ENCODE results near the gene KATNB1.
"Not testable (repeated sequence)": the region's sequence is repeated elsewhere in the genome, so short reads cannot be mapped to it uniquely, and the experiment has no call there.

KATNB1 gene

DNA sequence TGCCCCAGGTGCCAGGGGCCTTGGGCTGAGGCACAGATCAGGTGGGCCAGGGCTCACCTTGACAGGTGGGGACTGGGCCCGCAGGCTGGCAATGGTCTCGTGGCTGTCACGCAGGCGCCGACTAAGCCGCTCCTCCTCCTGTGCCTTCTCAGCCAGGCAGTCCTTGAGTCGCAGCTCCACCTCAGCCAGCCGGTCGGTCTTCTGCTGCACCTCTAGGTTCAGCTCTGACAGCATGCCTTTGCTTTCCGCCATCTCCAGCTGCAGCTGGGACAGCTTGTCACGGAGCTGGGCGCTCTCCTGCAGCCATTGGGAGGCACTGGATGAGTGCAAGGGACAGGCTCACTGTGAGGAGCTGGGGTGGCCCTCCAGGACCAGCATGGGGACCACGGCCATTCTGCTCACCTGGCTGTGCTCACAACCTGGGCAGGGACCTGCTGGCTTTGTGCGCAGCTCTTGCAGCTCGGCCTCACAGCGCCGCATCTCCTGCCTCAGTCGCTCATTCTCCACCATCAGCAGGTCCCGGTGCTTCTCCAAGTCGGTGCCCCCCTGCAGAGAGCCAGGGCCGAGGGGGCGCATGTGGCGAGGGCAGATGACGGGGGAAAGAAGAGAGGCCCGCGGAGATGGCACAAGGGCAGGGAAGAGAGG is 35.7 kb downstream of the KATNB1 start:
- no peak for DNase-seq (ENCODE audit: low read depth in 2 of 2)

DNA sequence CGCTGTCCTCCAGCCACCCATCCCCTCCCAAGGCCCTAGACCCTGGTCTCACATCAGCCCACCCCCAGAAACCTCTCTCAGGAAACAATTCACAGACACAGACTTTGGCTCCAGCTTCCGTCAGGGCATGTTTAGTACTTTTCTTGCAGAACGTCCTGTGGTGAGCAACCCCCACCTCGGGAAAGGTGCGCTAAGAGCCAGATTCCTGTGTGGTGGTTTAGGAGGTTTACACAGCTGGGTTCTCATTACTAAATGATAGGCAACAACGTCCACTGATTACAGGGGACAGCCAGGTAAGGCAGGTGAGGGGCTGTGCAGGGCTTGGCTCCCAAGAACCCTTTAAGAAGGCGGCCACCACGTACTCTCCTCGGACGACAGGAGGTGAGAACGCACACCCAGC is 37.4 kb downstream of the KATNB1 start:
- DNase-seq (ENCODE audit: low read depth in 2 of 2) = no peak

DNA sequence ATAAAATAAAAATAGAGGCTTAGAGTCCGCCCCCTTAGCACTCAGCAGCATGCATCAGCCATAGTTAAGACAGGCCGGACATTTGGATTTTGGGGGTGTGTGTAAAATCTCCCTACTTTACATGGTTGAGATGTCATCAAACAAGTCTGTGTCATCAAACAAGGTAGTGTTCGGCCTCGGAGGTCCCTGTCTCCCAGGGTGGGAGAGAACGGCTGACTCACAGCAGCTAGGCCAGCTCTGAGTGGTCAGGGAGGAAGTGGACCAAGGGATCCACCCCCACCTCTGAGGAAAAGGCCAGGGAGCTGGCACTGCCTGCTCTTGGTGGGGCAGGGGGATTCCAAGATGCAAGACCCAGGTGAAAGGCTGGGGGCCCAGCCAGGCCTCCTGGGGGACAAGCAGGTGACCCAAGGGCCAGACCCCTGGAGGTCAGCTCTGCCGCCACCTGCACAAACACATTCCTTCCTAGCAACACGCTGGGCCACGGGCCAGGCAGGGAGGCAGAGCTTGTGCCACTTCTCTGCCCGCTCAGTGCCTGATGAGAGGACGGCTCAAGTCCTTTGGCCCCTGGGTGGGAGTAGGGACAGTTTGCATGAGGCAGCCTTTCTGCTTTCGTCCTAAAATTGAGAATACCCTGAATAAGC is 38.2 kb downstream of the KATNB1 start:
- no peak for DNase-seq (ENCODE audit: low read depth in 2 of 2)

DNA sequence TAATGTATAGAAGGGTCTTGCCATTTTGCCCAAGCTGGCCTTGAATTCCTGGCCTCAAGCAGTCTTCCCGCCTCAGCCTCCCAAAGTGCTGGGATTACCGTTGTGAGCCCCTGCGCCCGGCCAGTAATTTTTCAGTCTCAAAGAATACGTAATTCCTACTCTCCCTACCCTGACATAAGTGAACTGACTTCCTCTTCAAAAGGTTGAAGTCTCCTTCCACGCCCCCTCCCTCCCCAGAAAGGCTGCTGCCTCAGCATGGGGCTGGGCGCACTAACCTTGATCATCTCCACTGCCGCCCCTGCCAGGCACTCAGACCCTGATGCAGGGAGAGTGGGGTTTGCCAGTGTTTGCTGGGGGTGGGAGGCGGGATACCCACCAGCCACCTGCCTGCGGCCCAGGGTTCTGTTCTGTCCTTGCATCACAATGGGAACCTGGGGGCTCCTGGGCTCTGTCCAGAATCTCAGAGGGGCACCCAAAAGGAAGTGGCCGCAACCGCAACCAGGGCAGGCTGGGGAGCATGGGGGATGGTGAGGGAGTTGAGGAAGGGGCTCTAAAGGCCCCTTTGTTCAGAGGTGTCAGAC is 39.2 kb downstream of the KATNB1 start:
- no peak for DNase-seq (ENCODE audit: low read depth in 2 of 2)

DNA sequence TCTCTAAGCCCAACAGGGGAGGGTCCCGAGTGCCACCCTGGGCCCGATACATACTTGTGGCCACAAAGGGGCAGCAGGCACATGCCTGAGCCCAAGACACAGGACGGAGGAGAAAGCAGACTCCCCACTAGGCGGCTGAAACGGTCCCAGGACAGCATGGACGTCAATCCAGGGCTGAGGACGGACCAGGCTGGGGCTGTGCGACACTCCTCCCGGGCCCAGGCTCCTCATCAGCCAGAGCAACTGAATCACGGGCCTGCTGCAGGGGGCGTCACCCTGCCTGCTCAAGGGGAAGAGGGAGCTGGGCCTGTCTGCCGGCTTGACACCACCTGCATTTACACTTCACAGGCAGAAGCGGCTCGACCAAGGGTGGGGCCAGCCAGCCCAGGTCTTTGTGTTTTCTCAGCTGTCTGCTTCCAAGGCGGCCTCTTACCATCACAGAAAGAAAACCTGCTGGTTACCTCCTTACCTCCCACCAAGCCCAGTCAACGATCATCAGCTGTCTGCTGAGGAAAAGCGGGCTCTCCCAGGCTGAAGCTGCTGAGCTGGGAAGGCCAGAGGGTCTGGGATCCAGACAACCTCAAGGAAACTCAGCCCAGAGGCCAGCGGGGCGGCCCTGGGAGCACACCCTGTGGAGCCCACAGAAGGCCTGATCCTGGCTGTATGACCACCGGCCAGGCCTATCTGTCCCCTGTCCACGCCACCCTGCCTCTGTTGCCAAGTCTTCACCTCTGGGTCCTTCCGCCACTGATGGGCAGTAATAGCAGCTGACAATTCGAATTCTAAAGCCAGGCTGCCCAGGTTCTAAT is 40.3 kb downstream of the KATNB1 start:
- no peak for DNase-seq (ENCODE audit: low read depth in 2 of 2)

DNA sequence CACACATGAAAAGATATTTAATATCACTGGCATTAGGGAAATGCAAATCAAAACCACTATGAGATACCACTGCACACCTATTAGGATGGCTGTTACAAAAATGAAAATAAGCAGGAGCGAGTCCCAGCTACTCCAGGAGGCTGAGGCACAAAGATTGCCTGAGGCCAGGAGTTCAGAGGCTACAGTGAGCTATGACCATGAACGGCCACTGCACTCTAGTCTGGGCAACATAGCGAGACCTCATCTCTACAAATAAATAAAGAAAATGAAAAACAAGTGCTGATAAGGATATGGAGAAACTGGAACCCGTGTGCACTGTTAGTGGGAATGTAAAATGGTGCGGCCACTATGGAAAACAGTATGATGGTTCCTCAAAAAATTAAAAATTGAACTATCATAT is 43.1 kb downstream of the KATNB1 start:
- DNase-seq (ENCODE audit: low read depth in 2 of 2) = no peak

DNA sequence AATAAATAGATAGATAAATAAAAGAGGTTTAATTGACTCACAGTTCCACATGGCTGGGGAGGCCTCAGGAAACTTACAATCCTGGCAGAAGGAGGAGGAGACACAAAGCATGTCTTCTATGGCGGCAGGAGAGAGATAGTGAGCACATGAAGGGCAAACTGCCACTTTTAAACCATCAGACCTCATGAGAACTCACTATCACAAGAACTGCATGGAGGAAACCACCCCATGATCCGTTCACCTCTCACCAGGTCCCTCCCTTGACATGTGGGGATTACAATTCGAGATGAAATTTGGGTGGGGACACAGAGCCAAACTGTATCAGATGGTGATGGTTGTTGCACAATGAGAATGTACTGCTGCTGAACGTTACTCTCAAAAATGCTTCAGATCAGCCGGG is 44.3 kb downstream of the KATNB1 start:
- DNase-seq (ENCODE audit: low read depth in 2 of 2) = not testable (repeated sequence)

DNA sequence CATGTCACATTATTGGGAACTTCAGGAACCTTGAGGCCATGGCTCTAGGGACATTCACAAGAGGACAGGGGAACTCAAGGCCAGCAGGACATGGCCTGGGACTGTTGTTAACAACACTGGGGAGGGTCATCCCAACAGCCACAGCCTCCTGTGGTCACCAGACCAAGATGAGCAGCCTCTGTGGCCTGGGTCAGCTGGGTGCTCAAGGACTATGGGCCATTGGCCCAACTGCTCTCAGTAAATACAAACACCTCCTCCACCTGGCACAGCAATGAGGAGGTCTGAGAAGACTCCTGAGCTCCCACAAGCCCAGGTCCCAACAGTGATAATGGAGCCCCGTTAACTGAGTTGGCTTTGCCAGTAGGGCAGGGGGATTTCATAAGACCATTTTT is 45.8 kb downstream of the KATNB1 start:
- no peak for DNase-seq (ENCODE audit: low read depth in 2 of 2)

DNA sequence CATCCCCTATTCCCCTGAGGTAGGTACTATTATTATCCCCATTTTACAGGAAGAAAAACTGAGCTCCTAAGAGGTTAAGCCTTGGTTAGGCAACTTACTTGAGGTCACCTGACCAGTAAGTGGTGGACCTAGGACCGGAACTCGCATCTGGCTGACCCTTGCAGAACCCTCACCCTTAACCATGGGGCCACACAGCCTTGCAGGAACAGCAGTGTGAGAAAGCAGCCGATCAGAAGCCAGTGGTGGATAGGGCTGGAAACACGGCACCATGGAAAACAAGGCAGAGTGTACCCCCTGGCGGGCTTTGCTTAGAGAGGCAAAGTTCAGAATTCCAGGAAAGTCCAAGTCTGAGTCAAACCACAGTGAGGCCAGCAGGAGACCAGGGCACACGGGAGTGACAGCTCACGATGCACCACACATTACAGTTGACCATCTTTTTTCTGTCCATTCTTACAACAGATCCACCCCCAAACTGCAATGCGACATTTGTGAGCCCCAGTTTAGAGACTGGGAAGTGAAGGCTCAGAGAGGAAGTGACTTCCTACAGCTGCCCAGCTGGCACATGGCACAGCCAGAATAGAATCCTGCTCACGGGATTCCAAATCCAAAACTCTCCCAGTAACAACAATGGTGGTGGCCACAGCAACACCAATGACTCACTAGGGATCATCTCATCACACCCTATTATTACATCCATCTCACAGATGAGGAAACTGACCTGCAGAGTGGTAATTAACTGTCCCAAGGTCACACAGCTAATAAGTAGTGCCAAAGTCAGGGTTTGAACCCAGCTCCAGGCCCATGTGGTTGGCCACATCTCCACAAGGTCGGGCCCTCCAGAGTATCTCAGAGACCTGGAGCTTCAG is 46.4 kb downstream of the KATNB1 start:
- DNase-seq (ENCODE audit: low read depth in 2 of 2) = no peak

DNA sequence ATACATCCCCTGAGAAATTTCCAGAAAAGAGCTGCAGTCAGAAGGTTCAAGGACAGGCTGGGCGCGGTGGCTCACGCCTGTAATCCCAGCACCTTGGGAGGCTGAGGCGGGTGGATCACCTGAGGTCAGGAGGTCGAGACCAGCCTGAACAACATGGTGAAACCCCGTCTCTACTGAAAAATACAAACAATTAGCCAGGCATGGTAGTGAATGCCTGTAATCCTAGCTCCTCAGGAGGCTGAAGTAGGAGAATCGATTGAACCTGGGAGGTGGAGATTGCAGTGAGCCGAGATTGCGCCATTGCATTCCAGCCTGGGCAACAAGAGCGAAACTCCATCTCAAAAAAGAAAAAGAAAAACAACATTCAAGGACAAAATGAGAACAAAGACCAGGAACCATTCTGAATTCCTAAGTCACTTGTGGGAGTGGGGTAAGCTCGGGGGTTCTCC is 47.1 kb downstream of the KATNB1 start:
- DNase-seq (ENCODE audit: low read depth in 2 of 2) = not testable (repeated sequence)

DNA sequence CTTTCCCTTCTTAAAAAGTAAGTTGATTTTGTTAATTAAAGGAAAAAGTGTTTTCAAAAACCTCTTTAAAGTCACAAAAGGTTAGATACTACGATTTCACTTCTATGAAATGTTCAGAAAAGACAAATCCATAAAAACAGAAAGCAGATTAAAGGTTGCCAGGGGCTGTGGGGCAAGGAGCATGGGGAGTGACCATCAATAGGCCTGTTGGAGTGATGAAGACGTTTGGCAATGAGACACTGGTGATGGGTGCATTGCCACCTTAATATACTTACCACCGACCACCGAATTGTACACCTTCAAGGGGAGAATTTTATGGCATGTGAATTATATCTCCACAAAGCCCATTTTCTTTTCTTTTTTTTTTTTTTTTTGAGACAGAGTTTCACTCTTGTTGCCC is 47.5 kb downstream of the KATNB1 start:
- DNase-seq (ENCODE audit: low read depth in 2 of 2) = no peak

DNA sequence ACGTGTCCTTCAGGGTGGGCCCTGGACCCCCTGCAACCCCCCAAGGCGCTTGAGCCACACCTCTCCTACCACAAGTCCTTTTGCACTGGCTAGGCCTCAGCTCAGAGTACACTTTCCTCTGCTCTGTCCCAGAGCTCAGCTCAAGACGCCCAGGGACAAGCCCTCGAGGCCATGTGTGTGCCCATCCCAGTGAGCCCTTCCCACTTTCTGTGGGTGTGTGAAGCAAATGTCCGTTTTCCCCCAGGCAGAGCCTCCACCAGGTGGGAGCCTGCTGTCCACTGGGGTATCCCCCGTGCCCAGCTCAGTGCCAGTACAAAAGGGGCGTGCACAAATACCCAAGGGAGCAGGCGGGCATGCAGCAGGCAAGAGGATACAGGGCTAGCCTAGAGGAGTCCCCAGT is 48.3 kb downstream of the KATNB1 start:
- no peak for DNase-seq (ENCODE audit: low read depth in 2 of 2)

DNA sequence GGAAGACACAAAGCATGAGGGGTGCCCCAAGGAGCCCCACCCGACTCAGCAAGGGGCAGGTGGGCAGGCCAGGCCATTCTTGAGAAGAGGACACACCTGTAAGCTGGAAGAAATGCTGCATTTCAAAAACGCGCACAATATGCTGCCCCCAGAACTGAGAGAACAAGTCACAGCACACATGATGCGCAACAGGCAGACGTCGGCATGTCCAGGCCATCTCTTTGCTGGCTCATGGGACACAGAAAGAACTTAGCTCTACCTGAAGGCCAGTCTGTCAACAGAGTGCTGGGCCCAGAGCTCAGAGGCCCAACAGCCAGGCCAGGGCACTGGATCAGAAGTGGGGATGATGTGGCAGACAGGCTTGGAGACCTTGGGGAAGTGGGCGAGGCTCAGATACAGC is 48.8 kb downstream of the KATNB1 start:
- no peak for DNase-seq (ENCODE audit: low read depth in 2 of 2)

DNA sequence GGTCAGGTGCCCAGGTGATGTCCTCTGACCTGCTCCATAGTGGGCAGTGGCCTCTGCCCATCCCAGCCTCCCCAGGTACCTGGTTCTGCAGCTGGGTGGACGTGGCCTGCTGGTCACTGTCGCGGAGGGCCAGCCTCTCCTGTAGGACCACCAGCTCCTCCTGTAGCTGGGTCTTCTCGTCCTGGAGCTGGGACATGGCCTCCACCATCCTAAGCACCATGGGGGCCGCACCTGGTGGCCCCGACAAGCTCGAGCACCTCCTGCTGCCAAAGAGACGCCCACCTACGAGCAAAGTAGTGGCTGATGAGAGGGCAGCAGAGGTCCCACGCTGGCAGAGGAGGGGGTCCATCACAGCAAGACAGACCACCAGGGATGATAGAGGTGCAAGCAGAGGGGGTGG is 49.8 kb downstream of the KATNB1 start:
- DNase-seq (ENCODE audit: low read depth in 2 of 2) = no peak

DNA sequence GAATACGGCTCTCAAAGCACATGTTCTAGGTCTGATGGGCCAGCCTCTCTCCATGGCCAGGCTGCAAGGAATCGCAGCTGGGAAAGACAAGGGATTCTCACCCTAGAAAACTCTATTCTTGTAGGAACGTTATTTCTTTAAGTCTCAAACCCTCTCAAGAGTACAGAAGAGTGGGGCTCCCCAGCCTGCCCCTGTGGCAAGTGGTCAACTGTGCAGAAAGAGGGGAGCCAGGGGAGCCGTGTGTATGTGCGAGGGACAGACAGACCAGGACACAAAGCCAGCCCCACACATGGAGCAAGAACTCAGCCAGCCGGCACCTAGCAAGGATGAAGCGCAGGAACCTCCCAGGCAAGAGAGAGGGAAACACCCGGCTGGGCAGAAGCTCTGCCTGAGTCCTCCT is 50.4 kb downstream of the KATNB1 start:
- DNase-seq (ENCODE audit: low read depth in 2 of 2) = no peak

DNA sequence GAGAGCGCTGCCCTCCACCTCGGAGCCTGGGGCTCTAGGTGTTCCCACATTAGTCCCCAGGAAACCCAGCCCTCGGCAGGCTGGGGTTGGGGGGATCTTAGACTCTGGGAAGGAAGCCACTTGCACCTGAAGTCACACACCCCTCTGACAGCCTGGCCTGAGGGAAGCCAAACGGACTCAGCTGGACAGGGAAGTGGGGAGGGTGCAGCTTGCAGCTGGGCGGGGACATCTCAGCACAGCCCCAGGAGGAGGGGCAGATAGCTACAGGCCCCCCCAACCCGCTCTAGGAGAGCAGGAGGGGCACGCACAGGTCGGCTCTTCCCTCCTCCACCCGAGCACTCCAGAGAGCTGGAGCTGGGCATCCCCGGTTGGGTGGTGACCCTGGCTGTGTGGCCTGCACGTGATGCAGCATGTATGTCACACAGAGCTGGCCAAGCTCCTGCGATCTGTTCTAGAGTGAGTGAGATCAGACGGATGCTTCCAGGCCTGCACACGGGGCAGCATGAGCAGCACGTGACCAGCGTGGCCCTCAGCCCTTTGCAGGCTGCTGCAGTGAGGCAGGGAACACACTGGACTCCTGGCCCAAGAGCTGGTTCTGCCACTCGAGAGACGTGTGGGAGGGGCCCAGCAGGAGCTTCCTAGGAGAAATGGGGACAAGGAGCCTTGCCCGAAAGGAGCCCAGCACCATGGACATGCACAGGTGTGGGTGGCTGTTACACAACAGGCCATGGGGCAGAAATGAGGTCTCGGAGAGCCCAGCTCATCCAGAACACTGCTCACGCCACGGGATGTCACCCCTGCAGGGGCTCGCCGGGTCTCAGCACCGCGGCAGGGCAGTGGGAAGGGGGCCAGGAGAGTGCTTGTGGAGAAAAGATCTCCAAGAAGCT is 51.3 kb downstream of the KATNB1 start:
- no peak for DNase-seq (ENCODE audit: low read depth in 2 of 2)

DNA sequence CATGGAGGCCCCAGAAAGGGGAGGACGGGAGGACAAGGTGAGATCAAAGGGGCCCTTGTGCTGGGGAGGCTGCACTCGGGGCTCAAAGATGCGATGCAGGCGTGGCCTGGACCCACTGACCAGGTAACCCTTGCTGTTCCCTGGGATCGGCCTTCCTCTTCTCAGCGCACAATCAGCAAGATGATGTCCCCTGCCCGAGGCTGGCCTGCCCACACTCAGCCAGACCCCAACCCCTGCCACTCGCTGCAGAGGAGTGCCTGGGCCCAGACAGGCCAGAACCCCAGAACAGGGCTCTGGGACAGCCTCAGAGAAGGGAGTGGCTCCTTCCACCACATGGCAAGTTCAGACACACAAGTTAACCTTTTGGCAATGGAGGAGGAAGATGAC is 51.9 kb downstream of the KATNB1 start:
- DNase-seq (ENCODE audit: low read depth in 2 of 2) = no peak

DNA sequence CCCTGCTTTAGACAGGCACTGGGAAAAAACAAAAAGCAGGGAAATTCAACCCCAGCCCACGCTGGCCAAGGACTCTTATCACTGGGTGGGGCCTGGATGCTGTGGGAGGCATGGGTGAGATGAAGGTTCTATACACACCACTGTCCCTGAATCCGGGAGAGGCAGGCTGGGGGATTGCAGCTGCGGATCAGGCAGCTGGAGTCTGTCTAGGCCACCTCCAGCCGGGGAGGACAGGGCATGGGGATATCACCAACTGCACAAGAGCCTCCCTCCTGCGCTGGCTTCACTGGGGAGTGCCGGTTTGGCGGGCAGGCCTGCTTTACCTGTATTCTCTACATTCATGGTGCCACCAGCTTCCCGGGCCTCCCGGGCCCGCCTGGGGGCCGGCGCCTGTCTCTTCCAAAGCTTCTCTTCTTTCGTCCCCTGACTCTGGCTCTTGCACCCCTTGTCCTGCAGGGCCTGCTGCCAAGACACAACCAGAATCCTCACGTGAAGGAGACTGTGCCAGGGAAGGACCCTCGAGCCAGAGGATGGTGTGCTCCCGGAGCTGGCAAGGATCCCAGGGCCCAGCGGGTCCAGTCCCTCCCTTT is 52.8 kb downstream of the KATNB1 start:
- DNase-seq (ENCODE audit: low read depth in 2 of 2) = no peak

DNA sequence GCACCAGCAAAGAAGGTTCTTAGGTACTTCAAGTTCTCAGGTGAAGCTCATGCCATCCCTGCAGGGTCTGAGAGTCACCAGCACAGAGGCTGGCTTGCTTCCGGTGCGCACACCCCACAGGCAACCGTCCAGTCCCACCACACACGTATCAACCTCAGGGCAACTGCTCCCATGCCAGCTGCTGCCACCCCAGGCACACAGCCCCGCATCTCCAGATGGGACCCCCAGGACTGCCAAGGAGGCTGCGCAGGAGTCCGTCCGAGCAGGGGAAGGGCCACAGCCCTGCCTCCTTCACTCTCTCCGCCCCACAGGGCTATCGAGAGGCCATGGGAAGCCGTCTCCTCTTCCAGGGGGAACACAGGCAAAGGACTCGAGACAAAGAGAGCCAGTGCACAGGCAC is 53.4 kb downstream of the KATNB1 start:
- no peak for DNase-seq (ENCODE audit: low read depth in 2 of 2)

DNA sequence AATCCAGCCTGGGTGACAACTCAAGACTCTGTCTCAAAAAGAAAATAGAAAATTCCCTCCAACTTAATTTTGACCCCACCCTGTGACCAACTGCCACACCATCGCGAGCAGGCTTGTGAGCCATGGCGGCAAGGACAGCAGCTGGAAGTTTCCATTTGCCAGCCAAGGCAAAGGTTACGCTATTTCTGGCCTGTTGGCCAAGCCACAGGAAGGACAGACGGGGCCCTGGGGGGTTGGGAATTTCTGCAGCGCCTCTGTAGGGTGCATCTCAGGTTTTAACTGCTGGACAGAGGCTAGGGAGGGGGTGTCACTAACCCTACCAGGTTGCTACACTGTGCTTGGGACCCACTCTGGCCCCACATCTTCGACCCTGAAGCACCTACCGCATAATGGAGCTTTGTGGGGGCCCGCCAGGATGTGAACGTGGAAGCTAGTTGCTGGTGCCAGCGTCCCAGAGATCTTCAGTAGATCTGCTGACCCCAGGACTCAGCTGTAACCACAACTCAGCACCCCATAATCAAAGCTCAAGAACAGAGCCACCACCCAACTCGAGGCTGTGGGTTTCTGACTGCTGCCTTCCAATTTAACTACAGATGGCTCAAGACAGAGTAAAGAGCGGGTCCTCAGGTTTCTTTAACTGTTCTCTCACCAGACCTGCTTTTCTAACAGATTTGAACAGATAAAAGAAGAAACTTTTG is 55.8 kb downstream of the KATNB1 start:
- DNase-seq (ENCODE audit: low read depth in 2 of 2) = no peak

All from activated CD8-positive, alpha-beta memory T cell treated with anti-CD3 and anti-CD28 coated beads for 4 hours (primary cell).